ENCODE results near the gene HNRNPUL2.
"Not testable (repeated sequence)": the region's sequence is repeated elsewhere in the genome, so short reads cannot be mapped to it uniquely, and the experiment has no call there.

HNRNPUL2 gene

GRCh38 chr11:62694455-62695167 lies 32.6 kb downstream of the HNRNPUL2 start:
- peak; percentile 68 for DNase-seq

- not testable (repeated sequence) for DNase-seq
Measured at GRCh38 chr11:62693624-62694023, 33.6 kb downstream of the HNRNPUL2 start.

DNA sequence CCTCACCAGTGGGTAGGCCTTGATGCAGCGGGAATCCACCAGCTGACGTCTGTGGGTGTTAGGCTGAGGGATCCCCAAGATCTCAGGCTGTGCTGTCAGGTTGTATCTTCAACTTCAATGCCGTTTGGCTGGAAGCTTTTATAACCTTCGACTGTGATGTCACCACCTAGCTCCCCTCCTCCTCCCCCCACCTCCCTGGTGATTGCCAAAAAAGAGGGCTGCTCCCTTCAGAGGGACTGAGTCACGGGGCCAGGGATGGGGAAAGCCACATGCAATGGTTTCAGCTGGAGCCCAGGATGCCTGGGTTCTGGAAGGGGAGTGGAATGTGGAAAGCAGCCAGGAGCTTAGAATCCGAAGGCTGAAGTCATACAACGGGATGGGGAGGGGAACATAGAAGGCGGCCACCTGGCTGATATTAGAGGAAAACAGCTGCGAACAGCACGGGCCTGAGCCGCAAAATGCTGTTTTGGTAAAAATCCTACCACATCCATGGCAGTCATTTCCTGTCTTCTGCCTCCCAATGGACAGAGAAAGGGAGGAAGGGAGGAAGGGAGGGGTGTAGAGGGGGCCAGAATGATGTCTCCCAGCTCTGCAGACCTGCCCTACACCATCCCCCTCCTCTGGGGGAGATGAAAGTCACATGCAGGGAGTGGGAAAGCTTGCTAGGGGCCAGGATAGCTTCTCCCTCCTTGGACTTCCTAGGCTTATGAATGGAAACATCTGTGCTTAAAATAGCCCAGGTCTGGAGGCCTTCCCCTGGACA lies 37.7 kb downstream of the HNRNPUL2 start, which contains the start of gene LRRN4CL:
Gene LRRN4CL (minus strand): TSS at position 110 of the 763 bp plus-strand sequence. CDS start 1,022 bp downstream, outside the sequence.
- DNase-seq: no peak

GRCh38 chr11:62688491-62688890 lies 38.8 kb downstream of the HNRNPUL2 start:
- no peak for DNase-seq

- DNase-seq: no peak
Measured at GRCh38 chr11:62687508-62688396, 39.5 kb downstream of the HNRNPUL2 start.

DNA sequence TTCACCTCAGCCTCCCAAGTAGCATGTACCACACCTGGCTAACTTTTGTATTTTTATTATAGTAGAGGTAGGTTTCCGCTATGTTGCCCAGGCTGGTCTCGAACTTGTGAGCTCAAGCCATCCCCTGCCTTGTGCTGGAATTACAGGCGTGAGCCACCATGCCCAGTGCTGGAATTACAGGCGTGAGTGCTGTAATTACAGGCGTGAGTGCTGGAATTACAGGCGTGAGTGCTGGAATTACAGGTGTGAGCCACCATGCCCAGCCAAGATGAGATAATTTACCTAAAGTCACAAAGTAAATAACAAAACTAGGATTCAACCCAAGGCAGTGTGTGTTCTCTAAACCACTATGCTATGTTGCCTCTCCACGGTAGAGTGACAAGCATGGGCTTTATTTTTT lies 44.7 kb downstream of the HNRNPUL2 start:
- no peak for DNase-seq

GRCh38 chr11:62680825-62681240 lies 46.4 kb downstream of the HNRNPUL2 start:
- peak; percentile 42 for DNase-seq

- DNase-seq: peak; percentile 81
Measured at GRCh38 chr11:62678770-62679696, 48.2 kb downstream of the HNRNPUL2 start, which contains the start of gene UBXN1. TSS of gene UBXN1 (minus strand) at chr11:62679073. CDS start at chr11:62678923, 150 bp downstream.

DNA sequence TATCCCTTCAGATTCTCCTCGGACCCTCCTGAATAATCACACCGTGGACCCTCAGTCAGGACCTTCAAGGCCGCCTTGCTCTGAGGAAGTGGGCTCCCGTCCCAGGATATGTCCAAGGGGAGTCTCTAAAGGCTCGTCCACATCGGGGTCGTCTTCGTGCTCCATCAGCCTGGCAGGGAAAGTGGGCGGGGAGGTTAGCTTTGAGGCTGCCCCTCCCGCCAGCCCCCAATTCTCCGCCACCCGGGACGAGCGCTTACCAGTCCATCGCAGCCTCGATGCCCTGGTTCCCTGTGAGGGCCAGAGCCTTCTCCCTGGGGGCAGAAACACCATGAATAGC lies 48.9 kb downstream of the HNRNPUL2 start:
- no peak for DNase-seq

DNA sequence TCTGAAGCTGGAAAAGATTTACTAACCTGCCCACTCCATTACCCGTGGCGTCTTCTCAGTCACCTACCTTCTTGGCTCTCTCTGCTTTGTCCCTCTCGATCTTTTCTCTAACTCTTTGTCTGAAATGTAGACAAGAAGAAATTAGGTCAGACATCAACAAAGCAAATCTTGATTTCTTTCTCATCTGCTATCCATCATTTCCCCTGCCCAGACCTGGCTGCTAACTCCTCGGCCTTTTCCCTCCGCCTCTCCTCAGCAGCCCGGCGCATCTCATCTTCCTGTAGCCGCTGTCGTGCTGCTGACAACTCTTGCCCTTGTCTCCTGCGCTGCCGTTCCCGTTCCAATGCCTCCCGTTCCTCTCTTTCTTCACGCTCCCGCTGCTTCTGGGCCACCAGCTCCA lies 49.5 kb downstream of the HNRNPUL2 start:
- DNase-seq: no peak

- DNase-seq: no peak
Measured at GRCh38 chr11:62677156-62677555, 50.1 kb downstream of the HNRNPUL2 start.

DNA sequence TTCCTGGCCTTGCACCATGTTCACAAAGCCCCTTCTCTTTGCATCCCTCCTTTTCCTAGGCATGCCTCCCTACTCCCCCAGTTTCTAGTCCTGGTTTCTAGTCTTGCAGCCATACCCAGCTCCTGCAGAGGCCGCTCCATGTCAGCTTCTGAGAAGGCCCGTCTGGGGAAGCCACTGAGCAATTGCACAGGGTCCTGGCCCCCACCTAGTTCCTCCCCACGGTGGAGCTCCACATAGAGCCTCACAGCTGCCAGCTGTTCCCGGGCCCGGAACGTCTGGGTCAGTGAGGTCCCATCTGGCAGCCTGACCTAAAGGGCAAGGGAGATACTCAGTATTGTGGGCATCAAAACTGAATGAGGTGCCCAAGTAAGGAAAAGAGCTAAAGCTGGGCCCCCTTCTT lies 50.6 kb downstream of the HNRNPUL2 start:
- DNase-seq: no peak

DNA sequence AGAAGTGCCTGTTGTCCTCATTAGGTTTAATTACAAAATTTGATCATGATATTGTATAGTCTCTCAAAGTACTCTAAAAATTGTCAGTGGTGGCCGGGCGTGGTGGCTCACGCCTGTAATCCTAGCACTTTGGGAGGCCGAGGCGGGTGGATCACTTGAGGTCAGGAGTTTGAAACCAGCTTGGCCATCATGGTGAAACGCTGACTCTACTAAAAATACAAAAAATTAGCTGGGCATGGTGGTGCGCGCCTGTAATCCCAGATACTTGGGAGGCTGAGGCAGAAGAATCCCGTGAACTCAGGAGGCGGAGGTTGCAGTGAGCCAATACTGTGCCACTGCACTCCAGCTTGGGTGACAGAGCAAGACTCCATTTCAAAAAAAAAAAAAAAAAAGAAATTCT lies 51.8 kb downstream of the HNRNPUL2 start:
- DNase-seq: not testable (repeated sequence)

DNA sequence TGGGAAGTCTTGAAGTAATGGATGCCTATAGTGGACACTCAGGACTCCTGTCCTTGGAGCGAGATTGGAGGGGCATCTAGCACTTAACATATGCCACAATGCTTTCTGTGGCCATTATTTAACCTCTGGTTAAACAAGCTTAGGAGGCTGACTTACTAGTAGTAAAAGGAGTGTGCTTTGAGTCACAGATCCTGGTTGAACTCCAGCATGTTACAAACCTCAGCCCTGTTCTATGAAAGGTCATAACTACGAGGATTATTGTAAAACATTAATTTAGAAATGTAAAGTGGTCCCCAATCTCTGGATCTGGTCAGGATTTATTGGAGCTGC lies 54.1 kb downstream of the HNRNPUL2 start:
- no peak for DNase-seq

DNA sequence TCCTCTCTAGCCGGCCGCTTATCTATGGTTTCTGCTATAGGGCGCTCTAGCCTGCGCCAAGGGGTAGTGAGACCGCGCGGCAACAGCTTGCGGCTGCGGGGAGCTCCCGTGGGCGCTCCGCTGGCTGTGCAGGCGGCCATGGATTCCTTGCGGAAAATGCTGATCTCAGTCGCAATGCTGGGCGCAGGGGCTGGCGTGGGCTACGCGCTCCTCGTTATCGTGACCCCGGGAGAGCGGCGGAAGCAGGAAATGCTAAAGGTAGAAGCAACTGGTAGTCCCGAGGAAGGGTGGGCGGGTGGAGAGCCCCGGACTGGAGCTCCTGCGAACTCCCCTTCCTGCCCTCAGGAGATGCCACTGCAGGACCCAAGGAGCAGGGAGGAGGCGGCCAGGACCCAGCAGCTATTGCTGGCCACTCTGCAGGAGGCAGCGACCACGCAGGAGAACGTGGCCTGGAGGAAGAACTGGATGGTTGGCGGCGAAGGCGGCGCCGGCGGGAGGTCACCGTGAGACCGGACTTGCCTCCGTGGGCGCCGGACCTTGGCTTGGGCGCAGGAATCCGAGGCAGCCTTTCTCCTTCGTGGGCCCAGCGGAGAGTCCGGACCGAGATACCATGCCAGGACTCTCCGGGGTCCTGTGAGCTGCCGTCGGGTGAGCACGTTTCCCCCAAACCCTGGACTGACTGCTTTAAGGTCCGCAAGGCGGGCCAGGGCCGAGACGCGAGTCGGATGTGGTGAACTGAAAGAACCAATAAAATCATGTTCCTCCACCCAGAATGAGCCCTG lies 55.5 kb downstream of the HNRNPUL2 start, which contains the start of the genes LBHD1 and UQCC3:
Gene LBHD1 (minus strand): TSS at position 660 of the 782 bp plus-strand sequence. CDS start 2,236 bp downstream, outside the sequence.
Gene UQCC3 (plus strand): TSS at position 66 of the 782 bp plus-strand sequence. CDS start 73 bp downstream, at position 139.
- peak; percentile 67 for DNase-seq

GRCh38 chr11:62671236-62671607 lies 56.0 kb downstream of the HNRNPUL2 start:
- peak; percentile 57 for DNase-seq

DNA sequence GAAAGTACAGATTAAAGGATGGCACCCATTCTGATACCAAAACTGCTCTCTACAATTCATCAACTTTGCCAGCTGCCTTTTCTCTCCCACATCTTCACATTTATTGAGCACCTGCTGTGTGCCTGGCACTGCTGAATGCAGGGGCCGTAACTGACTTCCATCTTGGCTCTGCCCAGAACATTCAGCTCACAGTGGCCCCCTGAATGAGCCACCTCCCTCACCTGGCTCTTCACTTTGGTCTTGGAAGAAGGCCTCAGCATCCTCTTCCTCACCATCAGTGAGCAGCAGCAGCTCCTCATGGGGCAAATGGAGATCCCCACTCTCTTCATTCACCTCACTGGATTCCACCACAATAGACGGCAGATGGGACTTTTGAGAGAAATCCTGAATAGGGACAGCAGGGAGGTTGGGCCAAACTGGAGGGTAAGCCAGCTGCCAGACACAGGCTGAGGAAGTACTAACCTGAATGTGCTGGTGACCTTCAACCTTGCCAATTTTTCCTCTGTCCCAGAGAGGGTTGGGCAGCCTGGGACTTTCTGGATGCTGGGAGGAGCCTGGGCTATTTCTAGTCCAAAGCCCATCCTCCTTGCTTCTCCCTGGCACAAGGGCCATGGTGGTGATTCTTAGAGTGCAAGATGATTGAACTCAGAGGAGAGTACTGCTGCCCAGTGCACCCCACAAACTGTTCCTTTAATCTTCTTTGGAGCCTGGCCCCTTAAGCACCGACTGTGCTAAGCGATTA lies 57.7 kb downstream of the HNRNPUL2 start:
- DNase-seq: no peak

- no peak for DNase-seq
Measured at GRCh38 chr11:62667460-62667859, 59.8 kb downstream of the HNRNPUL2 start.

DNA sequence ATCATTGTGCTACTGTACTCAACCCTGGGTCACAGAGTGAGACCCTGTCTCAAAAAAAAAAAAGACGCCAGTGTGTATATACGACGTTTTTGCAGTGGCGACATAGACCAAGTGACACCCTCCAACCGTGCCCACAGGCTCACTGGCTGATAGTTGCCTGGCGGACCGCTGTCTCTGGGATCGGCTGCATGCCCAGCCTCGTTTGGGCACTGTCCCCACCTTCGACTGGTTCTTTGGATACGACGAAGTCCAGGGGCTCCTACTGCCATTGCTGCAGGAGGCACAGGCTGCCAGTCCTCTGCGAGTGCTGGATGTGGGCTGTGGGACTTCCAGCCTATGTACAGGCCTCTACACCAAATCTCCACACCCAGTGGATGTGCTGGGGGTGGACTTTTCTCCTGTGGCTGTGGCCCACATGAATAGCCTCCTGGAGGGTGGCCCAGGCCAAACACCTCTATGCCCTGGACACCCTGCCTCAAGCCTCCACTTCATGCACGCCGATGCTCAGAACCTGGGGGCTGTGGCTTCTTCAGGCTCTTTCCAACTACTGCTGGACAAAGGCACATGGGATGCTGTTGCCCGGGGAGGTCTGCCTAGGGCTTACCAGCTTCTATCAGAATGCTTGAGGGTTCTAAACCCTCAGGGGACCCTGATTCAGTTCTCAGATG lies 60.9 kb downstream of the HNRNPUL2 start:
- DNase-seq: no peak
